NOMO-1 treated with dmso at 0.1 percent for 144 hours (cell line): Measurements from ENCODE around the gene FNIP1.
"Not testable (repeated sequence)": the region's sequence is repeated elsewhere in the genome, so short reads cannot be mapped to it uniquely, and the experiment has no call there.

Source experiments
- DNase-seq: peaks from one replicate; lab custom pipeline; 2025; ENCODE audit not compliant: unreplicated experiment; lab: John Stamatoyannopoulos, UW

Gene FNIP1

GRCh38 chr5:131787736-131788135 lies 9.1 kb downstream of the FNIP1 start:
- no peak for DNase-seq

GRCh38 chr5:131786900-131787692 lies 9.7 kb downstream of the FNIP1 start:
- no peak for DNase-seq

- DNase-seq, result no peak
Measured at GRCh38 chr5:131786036-131786435, 10.8 kb downstream of the FNIP1 start.

- DNase-seq, result no peak
Measured at GRCh38 chr5:131783874-131784273, 12.9 kb downstream of the FNIP1 start.

- DNase-seq, result no peak
Measured at GRCh38 chr5:131783357-131783756, 13.5 kb downstream of the FNIP1 start.

- no peak for DNase-seq
Measured at GRCh38 chr5:131782717-131783116, 14.1 kb downstream of the FNIP1 start.

GRCh38 chr5:131778141-131778540 lies 18.7 kb downstream of the FNIP1 start:
- not testable (repeated sequence) for DNase-seq

- DNase-seq, result no peak
Measured at GRCh38 chr5:131776450-131776849, 20.4 kb downstream of the FNIP1 start.

GRCh38 chr5:131774652-131775367 lies 22.0 kb downstream of the FNIP1 start:
- DNase-seq, result no peak

GRCh38 chr5:131773805-131774204 lies 23.0 kb downstream of the FNIP1 start:
- no peak for DNase-seq

GRCh38 chr5:131771692-131772091 lies 25.1 kb downstream of the FNIP1 start:
- no peak for DNase-seq

- no peak for DNase-seq
Measured at GRCh38 chr5:131769961-131770360, 26.9 kb downstream of the FNIP1 start.

- no peak for DNase-seq
Measured at GRCh38 chr5:131769336-131769735, 27.5 kb downstream of the FNIP1 start.

- no peak for DNase-seq
Measured at GRCh38 chr5:131767891-131768290, 28.9 kb downstream of the FNIP1 start.

GRCh38 chr5:131766689-131767088 lies 30.1 kb downstream of the FNIP1 start:
- no peak for DNase-seq

- no peak for DNase-seq
Measured at GRCh38 chr5:131765261-131765660, 31.6 kb downstream of the FNIP1 start.

GRCh38 chr5:131763968-131764367 lies 32.8 kb downstream of the FNIP1 start:
- DNase-seq, result no peak

GRCh38 chr5:131760793-131761192 lies 36.0 kb downstream of the FNIP1 start:
- DNase-seq, result no peak

GRCh38 chr5:131759704-131760103 lies 37.1 kb downstream of the FNIP1 start:
- no peak for DNase-seq

GRCh38 chr5:131758520-131758900 lies 38.3 kb downstream of the FNIP1 start:
- DNase-seq, result no peak

GRCh38 chr5:131757830-131758519 lies 38.8 kb downstream of the FNIP1 start:
- no peak for DNase-seq

GRCh38 chr5:131756942-131757341 lies 39.9 kb downstream of the FNIP1 start:
- no peak for DNase-seq
